ENCODE results near the gene KIF3B.
A peak's percentile ranks its signal among the peaks of the same experiment; 100 is the strongest.
"Not testable (repeated sequence)": the region's sequence is repeated elsewhere in the genome, so short reads cannot be mapped to it uniquely, and the experiment has no call there.

The KIF3B gene

GRCh38 chr20:32296819-32297420 is 19.5 kb downstream of the KIF3B start:
- DNase-seq, result no peak

GRCh38 chr20:32297439-32297838 is 20.0 kb downstream of the KIF3B start:
- no peak for DNase-seq

DNA sequence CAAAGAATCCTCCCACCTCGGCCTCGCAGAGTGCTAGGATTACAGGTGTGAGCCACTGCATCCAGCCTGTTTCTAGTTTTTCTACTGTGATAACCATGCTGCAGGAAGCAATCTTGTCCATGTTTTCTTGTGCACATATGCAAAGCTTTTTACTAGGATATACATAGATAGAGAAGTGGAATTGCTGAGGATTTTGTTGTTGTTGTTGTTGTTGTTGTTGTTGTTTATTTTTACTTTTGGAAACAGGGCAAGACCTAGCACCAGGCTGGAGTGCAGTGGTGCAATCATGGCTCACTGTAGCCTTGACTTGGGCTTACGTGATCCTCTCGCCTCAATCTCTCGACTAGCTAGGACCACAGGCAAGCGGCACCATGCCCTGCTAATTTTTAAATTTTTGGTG is 23.2 kb downstream of the KIF3B start:
- no peak for DNase-seq

- DNase-seq, result no peak
Observed at GRCh38 chr20:32301719-32302506, 24.5 kb downstream of the KIF3B start.

- DNase-seq, result no peak
Observed at GRCh38 chr20:32302507-32302872, 25.0 kb downstream of the KIF3B start.

DNA sequence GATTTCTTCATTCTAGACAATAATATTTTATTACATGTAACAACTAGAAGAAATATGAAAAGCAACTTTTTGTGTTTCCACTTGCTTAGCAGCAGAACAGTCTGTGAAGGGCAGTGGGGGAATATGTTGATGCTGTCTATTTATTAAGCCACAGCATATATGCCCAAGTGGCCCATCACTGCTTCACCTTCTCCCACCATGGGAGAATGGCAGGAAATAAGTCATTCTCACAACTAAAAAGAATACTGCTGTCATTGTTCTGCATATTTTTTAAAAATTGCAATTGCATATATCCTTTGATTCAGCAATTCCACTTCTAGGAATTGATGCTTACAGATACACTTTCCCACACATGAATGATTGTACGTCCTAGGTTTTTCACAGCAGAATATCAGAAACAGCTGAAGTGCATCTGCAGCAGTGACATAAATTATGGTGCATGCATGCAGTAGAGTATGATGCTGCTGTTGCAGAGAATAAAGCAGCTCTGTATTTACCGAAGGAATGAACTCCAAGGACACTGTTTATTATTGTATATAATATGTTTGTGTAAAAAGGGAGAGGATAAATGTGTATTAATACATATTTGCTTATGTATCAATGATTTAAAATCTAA is 26.8 kb downstream of the KIF3B start:
- DNase-seq, result no peak

GRCh38 chr20:32312718-32313424 is 35.4 kb downstream of the KIF3B start:
- DNase-seq, result no peak

DNA sequence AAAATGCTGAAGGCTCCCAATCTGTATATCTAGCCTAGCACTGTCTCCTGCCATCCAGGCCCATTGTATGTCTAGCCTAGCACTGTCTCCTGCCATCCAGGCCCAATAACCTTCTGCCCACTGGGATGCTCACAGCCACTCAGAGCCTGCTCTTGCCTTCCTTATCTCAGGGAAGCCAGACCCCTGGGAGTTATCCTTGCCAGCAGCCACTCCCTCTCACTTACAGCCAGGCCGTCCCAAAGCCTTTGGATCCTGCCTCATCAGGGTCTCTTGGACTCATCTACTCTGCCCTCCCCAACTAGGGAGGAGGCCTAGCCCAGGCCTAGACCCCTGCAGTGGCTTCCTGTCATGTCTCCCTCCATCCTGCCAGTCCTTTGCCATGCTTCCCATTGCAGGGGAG is 37.3 kb downstream of the KIF3B start:
- DNase-seq, result no peak

DNA sequence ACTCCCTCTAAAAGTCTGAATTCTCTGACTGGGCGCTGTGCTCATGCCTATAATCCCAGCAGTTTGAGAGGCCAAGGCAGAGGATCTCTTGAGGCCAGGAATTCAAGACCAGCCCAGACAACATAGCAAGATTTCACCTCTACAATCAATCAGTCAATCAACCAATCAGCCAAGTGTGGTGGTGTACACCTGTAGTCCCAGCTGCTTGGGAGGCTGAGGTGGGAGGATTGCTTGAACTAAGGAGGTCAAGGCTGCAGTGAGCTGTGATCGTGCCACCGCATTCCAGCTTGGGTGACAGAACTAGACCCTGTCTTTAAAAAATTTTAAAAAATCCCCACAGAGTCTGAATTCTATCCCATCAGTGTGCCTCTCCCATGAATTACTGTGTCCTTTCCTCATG is 37.9 kb downstream of the KIF3B start:
- DNase-seq, result no peak

GRCh38 chr20:32315891-32316290 is 38.4 kb downstream of the KIF3B start:
- DNase-seq, result no peak

GRCh38 chr20:32316667-32317066 is 39.2 kb downstream of the KIF3B start:
- DNase-seq, result no peak

DNA sequence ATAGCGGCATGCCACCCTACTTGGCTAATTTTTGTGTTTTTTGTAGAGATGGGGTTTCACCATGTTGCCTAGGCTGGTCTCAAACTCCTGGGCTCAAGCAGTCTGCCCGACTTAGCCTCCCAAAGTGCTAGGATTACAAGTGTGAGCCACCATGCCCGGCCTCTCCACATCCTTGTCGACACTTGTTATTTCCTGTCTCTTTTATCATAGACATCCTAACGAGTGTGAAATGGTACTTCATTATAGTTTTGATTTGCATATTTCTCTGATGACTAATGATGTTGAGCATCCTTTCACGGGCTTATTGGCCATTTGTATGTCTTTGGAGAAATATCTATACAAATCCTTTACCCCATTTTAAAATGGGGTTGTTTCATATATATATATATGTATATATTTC is 41.6 kb downstream of the KIF3B start:
- no peak for DNase-seq

- no peak for DNase-seq
Observed at GRCh38 chr20:32320305-32320704, 42.9 kb downstream of the KIF3B start.

DNA sequence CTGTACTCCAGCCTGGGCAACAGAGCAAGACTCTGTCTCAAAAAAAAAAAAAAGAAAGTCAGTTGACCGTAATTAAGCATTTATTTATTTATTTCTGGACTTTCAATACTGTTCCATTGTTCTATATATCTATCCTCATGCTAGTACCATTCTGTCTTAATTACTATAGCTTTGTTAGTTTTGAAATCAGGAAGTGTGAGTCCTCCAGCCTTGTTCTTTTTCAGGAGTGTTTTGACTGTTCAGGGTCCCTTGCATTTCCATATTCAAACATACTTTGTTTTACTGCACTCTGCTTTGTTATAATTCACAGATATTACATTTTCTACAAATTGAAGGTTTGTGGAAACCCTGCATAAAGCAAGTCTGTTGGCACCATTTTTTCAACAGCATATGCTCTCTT is 43.9 kb downstream of the KIF3B start:
- DNase-seq, result no peak

- DNase-seq, result not testable (repeated sequence)
Observed at GRCh38 chr20:32322260-32322659, 44.8 kb downstream of the KIF3B start.

GRCh38 chr20:32323761-32324160 is 46.3 kb downstream of the KIF3B start:
- DNase-seq, result not testable (repeated sequence)

- DNase-seq, result peak; percentile 97
Observed at GRCh38 chr20:32325706-32326503, 48.5 kb downstream of the KIF3B start.

GRCh38 chr20:32326504-32326845 is 49.0 kb downstream of the KIF3B start:
- DNase-seq, result peak; percentile 98

- peak; percentile 57 for DNase-seq
Observed at GRCh38 chr20:32327087-32327681, 49.7 kb downstream of the KIF3B start.

- peak; percentile 83 for DNase-seq
Observed at GRCh38 chr20:32329817-32330554, 52.5 kb downstream of the KIF3B start.

DNA sequence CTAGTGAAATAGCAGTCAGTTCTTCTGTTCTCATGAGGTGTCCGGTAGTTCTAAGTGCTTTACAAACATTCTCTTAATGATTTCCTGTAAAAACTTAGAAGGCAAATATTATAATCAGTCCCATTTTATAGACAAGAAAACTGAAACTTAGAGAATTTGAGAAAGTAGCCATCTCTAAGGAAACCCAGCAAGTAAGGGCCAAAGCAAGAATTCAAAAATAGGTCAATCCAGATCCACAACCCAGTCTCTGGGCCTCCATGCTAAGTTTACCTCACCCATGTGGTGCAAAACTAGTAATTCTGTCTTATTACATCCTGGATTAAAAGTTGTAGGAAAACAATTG is 53.1 kb downstream of the KIF3B start:
- DNase-seq, result no peak

DNA sequence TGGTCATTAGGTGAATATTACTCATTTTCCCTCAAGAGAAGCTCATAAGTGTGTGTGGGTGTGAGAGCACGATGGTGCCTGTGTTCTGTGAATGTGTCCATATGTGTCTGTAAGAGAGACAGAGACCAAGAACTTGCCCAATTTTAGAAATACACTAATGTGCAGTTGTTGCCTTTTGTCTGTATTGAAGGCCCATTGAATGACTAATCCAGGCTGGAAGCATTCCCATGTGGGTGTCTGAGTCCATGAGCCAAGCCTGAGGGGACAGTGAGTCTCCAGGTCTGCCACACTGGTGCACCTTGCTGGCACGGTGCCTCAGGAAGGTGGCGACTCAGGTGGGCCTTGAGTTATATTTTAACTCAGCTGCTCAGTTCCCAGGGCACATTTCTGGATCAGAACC is 55.2 kb downstream of the KIF3B start:
- no peak for DNase-seq

All from NCI-H146 (cell line).